HCT116 (cell line): ENCODE results near the gene PSMB9. TPM values are rescaled to one million over a fixed set of nuclear protein-coding genes. Genes with fewer than 3 reads are reported as not detected.

ENCODE experiments used
- ATAC-seq: fragments of 200-7000 bp; cut with Tn5 transposase; 2 replicates; pipeline ENCODE4 v1.9.1; 2020; ENCODE audit warnings: mild to moderate bottlenecking, moderate library complexity
- BruUV-seq: library from RNA; stranded (reverse); fragments of 400-500 nt; replicated peaks from 2 replicates; lab custom pipeline; 2021; lab: Mats Ljungman, UMichigan
- CTCF ChIA-PET: fragments of 300-600 bp; sonication (Branson Sonifier 250); formaldehyde crosslinking; loops from one replicate; lab custom pipeline; 2021; ENCODE audit warnings: antibody characterized with exemption; lab: Charles Lee
- POLR2A ChIA-PET: fragments of 300-600, 350-600 bp; sonication (Branson Sonifier 250); formaldehyde crosslinking; loops from one replicate; lab custom pipeline; 2021; ENCODE audit warnings: antibody characterized with exemption; lab: Charles Lee
- RAD21 ChIA-PET, 2 experiments: fragments of 300-600 bp; sonication (Branson Sonifier 250); formaldehyde crosslinking; loops; one replicate each; lab custom pipeline; 2023; ENCODE audit warnings: low total read pairs in 2 of 2; ENCODE audit not compliant: uncharacterized antibody in 2 of 2, unreplicated experiment in 2 of 2, low non-redundant PET in 1 of 2; lab: Charles Lee
- DNase-seq: peaks from one replicate; pipeline ENCODE4 v3.0.0-alpha.2; 2010; ENCODE audit warnings: low read depth, low spot score
- H2AFZ ChIP-seq: fragments of 200-600 bp; shearing (Covaris generic), sonication (generic); 2 replicates; pipeline ENCODE4 v1.6.1; 2017; ENCODE audit warnings: low read depth, mixed run types, mixed read lengths, antibody characterized with exemption, low read length; ENCODE audit not compliant: poor library complexity, severe bottlenecking
- H3K27ac ChIP-seq: 2 replicates; pipeline ENCODE4 v1.5.1; 2012; ENCODE audit warnings: low read depth, low read length
- H3K27me3 ChIP-seq: fragments of 200-600 bp; sonication (generic); 2 replicates; pipeline ENCODE4 v1.6.1; 2016; ENCODE audit warnings: mixed run types, low read length, mixed read lengths; ENCODE audit not compliant: insufficient read depth
- H3K36me3 ChIP-seq, 2 experiments: fragments of 200-500 bp in 1 of 2; fragments of 200-600 bp in 1 of 2; sonication (Bioruptor generic) in 1 of 2; sonication (generic) in 1 of 2; 2 replicates each; pipeline versions ENCODE4 v1.5.1 to v1.6.1; 2014 to 2016; ENCODE audit warnings: low read length in 2 of 2, inconsistent platforms in 1 of 2, mixed read lengths in 1 of 2, mixed run types in 1 of 2; ENCODE audit not compliant: insufficient read depth in 2 of 2, control insufficient read depth in 1 of 2
- H3K4me1 ChIP-seq, 2 experiments: fragments of 200-600 bp in 1 of 2; sonication (generic) in 1 of 2; 2 replicates each; pipeline versions ENCODE4 v1.5.1 to v1.6.1; 2012 to 2017; ENCODE audit warnings: low read length in 2 of 2, inconsistent platforms in 1 of 2, mild to moderate bottlenecking in 1 of 2, mixed read lengths in 1 of 2, mixed run types in 1 of 2, moderate library complexity in 1 of 2; ENCODE audit not compliant: insufficient read depth in 2 of 2, control insufficient read depth in 1 of 2
- H3K4me2 ChIP-seq: fragments of 200-600 bp; sonication (generic); 2 replicates; pipeline ENCODE4 v1.6.1; 2017; ENCODE audit warnings: mixed run types, low read length, mixed read lengths
- H3K4me3 ChIP-seq, 2 experiments: fragments of 200-600 bp in 1 of 2; sonication (generic) in 1 of 2; replicated peaks in 1 of 2; 2 replicates each; pipeline ENCODE4 v1.5.1; 2011 to 2016; ENCODE audit warnings: low read length in 2 of 2, control low read depth in 1 of 2, low read depth in 1 of 2, mild to moderate bottlenecking in 1 of 2, mixed read lengths in 1 of 2, mixed run types in 1 of 2
- H3K79me2 ChIP-seq: fragments of 200-600 bp; sonication (generic); 2 replicates; pipeline ENCODE4 v1.6.1; 2017; ENCODE audit warnings: mild to moderate bottlenecking, mixed run types, low read length, moderate library complexity, mixed read lengths; ENCODE audit not compliant: insufficient read depth
- H3K9ac ChIP-seq: fragments of 200-600 bp; sonication (generic); 2 replicates; pipeline ENCODE4 v1.6.1; 2016; ENCODE audit warnings: low read length, mixed read lengths
- H3K9me2 ChIP-seq: fragments of 200-600 bp; sonication (generic), shearing (Covaris generic); 2 replicates; pipeline ENCODE4 v1.6.1; 2017; ENCODE audit warnings: mixed run types, mild to moderate bottlenecking, moderate library complexity; ENCODE audit not compliant: insufficient read depth
- H3K9me3 ChIP-seq, 2 experiments: fragments of 200-500 bp in 1 of 2; fragments of 200-600 bp in 1 of 2; sonication (Bioruptor generic) in 1 of 2; sonication (generic) in 1 of 2; 2 replicates each; pipeline ENCODE4 v1.6.1; 2014 to 2017; ENCODE audit warnings: low read length in 2 of 2, mixed read lengths in 2 of 2, inconsistent platforms in 1 of 2, low read depth in 1 of 2, mild to moderate bottlenecking in 1 of 2, mixed run types in 1 of 2, moderate library complexity in 1 of 2; ENCODE audit not compliant: control insufficient read depth in 1 of 2, insufficient read depth in 1 of 2
- H4K20me1 ChIP-seq: fragments of 200-600 bp; sonication (generic), shearing (Covaris generic); 2 replicates; pipeline ENCODE4 v1.6.1; 2017; ENCODE audit warnings: mixed run types, mild to moderate bottlenecking, moderate library complexity; ENCODE audit not compliant: insufficient read depth
- EGR1 ChIP-seq: IDR thresholded peaks from 2 replicates; pipeline ENCODE4 v1.6.1; 2012; ENCODE audit warnings: low read depth
- ELF1 ChIP-seq: IDR thresholded peaks from 2 replicates; pipeline ENCODE4 v1.6.1; 2012; ENCODE audit warnings: low read depth, borderline replicate concordance
- EZH2 ChIP-seq: fragments of 200-600 bp; sonication (generic); IDR thresholded peaks from 2 replicates; pipeline ENCODE4 v1.6.1; 2017; ENCODE audit warnings: antibody characterized with exemption, mixed run types
- FOSL1 ChIP-seq: IDR thresholded peaks from 2 replicates; pipeline ENCODE4 v1.6.1; 2012; ENCODE audit warnings: low read depth
- JUND ChIP-seq: IDR thresholded peaks from 2 replicates; pipeline ENCODE4 v1.6.1; 2012
- RAD21 ChIP-seq: IDR thresholded peaks from 2 replicates; pipeline ENCODE4 v1.6.1; 2012; ENCODE audit warnings: low read depth, mild to moderate bottlenecking
- SRF ChIP-seq: IDR thresholded peaks from 2 replicates; pipeline ENCODE4 v1.6.1; 2012; ENCODE audit warnings: low read depth
- YY1 ChIP-seq: IDR thresholded peaks from 2 replicates; pipeline ENCODE4 v1.6.1; 2011; ENCODE audit warnings: low read length, low read depth, moderate library complexity, mild to moderate bottlenecking; ENCODE audit not compliant: insufficient replicate concordance; ENCODE audit errors: extremely low read depth
- ZFX ChIP-seq: fragments of 450-650 bp; IDR thresholded peaks from 2 replicates; pipeline ENCODE4 v1.6.1; 2017
- ZNF274 ChIP-seq: fragments of 200-500 bp; sonication (Bioruptor generic); IDR thresholded peaks from 2 replicates; pipeline ENCODE4 v1.6.1; 2014; ENCODE audit warnings: mild to moderate bottlenecking, low read depth, low read length, inconsistent platforms
- intact Hi-C: fragments of 100-400 bp; cut with micrococcal nuclease; formaldehyde crosslinking; loops from 2 replicates; pipeline ENCODE4 v1.10.0; 2022
- total RNA-seq: library from RNA; stranded (reverse); gene quantifications from one replicate; pipeline ENCODE4 v1.2.1, GENCODE V29; 2021; ENCODE audit not compliant: unreplicated experiment
- TF ChIP-seq, protein P1 (sequence below): IDR thresholded peaks from 2 replicates; pipeline ENCODE4 v1.6.1; 2012; ENCODE audit warnings: low read depth
- TF ChIP-seq, protein P2 (sequence below): IDR thresholded peaks from 2 replicates; pipeline ENCODE4 v1.6.1; 2012

PSMB9 gene
- total RNA-seq, 1 experiment from 2014 or later = 8.1 TPM

DNA sequence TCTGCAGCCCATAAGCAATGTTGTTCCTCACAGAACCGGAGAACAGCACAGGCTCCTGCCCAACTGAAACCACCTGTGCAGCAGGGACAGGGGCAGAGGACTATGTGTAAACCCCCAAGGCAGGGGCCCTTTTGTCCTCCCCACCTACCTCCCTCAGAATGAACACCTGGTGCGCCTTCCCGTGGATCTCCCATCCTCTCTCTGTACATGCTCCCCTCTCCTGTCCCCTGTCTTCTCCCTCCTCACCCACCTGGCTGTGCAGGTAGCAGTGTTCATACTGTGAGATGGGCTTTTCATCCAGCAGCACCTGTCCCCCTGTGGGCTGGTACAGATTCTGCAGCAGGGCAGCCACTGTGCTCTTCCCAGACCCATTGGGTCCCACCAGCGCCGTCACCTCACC is 24.0 kb upstream of the PSMB9 start:
- POLR2A ChIA-PET = no interaction called here

DNA sequence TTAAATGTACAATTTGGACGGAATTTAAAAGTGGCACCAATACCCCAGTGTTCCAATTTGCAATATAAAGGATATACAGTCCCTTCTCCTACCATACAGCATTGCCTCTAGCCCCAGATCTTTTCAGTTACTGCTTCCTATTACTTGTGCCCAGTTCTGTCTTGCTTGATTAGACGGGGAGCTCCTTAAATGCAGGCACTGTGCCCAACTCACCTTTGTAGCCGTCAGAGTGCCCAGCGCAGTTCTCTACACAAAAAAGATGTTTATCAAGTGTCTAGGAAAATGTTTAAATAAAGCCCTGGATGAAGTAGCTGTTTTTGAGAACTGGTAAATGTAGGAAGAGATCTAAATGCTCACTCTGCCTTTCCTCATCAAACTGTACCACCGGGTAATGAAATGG is 23.1 kb upstream of the PSMB9 start:
- no peak overlapping the region for H3K4me2 ChIP-seq
- CTCF ChIA-PET = interaction anchor here (0.8 kb wide), 1 partner anchor 30 kb away, joined by 3 read pairs; no protein-coding TSS in a partner anchor
- no peak for ATAC-seq
- no peaks in the 10 kb centered on the region for H3K9me3 ChIP-seq
- no peak overlapping the region for H3K4me3 ChIP-seq
- intact Hi-C loops = no loop called here
- POLR2A ChIA-PET = no interaction called here
- H3K9me2 ChIP-seq = no peaks in the 10 kb centered on the region
- H3K27me3 ChIP-seq = no peaks in the 10 kb centered on the region
- RAD21 ChIA-PET = no interaction called here
- no peak overlapping the region for H2AFZ ChIP-seq
- H3K9ac ChIP-seq = no peak overlapping the region
- TF ChIP-seq YY1 (no peak), ZNF274 (no peak), JUND (no peak), EGR1 (no peak), FOSL1 (no peak)
- TF ChIP-seq, protein P1, sequence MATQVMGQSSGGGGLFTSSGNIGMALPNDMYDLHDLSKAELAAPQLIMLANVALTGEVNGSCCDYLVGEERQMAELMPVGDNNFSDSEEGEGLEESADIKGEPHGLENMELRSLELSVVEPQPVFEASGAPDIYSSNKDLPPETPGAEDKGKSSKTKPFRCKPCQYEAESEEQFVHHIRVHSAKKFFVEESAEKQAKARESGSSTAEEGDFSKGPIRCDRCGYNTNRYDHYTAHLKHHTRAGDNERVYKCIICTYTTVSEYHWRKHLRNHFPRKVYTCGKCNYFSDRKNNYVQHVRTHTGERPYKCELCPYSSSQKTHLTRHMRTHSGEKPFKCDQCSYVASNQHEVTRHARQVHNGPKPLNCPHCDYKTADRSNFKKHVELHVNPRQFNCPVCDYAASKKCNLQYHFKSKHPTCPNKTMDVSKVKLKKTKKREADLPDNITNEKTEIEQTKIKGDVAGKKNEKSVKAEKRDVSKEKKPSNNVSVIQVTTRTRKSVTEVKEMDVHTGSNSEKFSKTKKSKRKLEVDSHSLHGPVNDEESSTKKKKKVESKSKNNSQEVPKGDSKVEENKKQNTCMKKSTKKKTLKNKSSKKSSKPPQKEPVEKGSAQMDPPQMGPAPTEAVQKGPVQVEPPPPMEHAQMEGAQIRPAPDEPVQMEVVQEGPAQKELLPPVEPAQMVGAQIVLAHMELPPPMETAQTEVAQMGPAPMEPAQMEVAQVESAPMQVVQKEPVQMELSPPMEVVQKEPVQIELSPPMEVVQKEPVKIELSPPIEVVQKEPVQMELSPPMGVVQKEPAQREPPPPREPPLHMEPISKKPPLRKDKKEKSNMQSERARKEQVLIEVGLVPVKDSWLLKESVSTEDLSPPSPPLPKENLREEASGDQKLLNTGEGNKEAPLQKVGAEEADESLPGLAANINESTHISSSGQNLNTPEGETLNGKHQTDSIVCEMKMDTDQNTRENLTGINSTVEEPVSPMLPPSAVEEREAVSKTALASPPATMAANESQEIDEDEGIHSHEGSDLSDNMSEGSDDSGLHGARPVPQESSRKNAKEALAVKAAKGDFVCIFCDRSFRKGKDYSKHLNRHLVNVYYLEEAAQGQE = no peak
- TF ChIP-seq, all 23 proteins: peak for 0
- Histone ChIP-seq H3K36me3 (peaks cover 12 to 50% of the 10 kb centered on the region in 2 experiments; a peak in 2 of 4 replicates), H3K4me1 (no peaks in the 10 kb centered on the region), H4K20me1 (no peaks in the 10 kb centered on the region), H3K79me2 (no peaks in the 10 kb centered on the region), H3K27ac (no peak overlapping the region)
- no TSS peak for BruUV-seq
- DNase-seq = no peak

More for the DNA sequence above, 24.0 kb upstream of the PSMB9 start:
- Histone ChIP-seq H3K4me1 (no peaks in the 10 kb centered on the region), H3K36me3 (peaks cover 12 to 46% of the 10 kb centered on the region in 2 experiments; a peak in 2 of 4 replicates), H3K27me3 (no peaks in the 10 kb centered on the region), H3K9me2 (no peaks in the 10 kb centered on the region), H4K20me1 (no peaks in the 10 kb centered on the region)
- intact Hi-C loops = no loop called here
- ATAC-seq (no peak), DNase-seq (no peak)
- BruUV-seq = no TSS peak
- RAD21 ChIA-PET = no interaction called here
- TF ChIP-seq ZFX (no peak), SRF (no peak), ELF1 (no peak), RAD21 (no peak), FOSL1 (no peak), EZH2 (no peak), JUND (no peak)
- TF ChIP-seq, protein P2, sequence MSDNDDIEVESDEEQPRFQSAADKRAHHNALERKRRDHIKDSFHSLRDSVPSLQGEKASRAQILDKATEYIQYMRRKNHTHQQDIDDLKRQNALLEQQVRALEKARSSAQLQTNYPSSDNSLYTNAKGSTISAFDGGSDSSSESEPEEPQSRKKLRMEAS = no peak
- TF ChIP-seq, all 23 proteins: peak for 0
- CTCF ChIA-PET = no interaction called here
- H3K4me2 ChIP-seq = no peak overlapping the region
- no peaks in the 10 kb centered on the region for H3K79me2 ChIP-seq
- H2AFZ ChIP-seq = no peak overlapping the region
- H3K9me3 ChIP-seq = no peaks in the 10 kb centered on the region
- no peak overlapping the region for H3K4me3 ChIP-seq
- H3K27ac ChIP-seq = no peak overlapping the region
- H3K9ac ChIP-seq = no peak overlapping the region
